Measurements from ENCODE around the gene PCDH19.

GRCh38 chrX:100340491-100341141 lies 69.5 kb downstream of the PCDH19 start:
- no peak for TF ChIP-seq CTCF (IDR thresholded peaks at IDR 0.05)
- TF ChIP-seq POLR2A (IDR thresholded peaks at IDR 0.05): no peak
- no peak for TF ChIP-seq EP300 (IDR thresholded peaks at IDR 0.05)
- TF ChIP-seq POLR2AphosphoS5 (IDR thresholded peaks at IDR 0.05): no peak
